Measurements from ENCODE around the gene AFDN.
A peak's percentile ranks its signal among the peaks of the same experiment; 100 is the strongest.
"Not testable (repeated sequence)": the region's sequence is repeated elsewhere in the genome, so short reads cannot be mapped to it uniquely, and the experiment has no call there.

Gene AFDN

GRCh38 chr6:167953551-167953950, 126.8 kb downstream of the AFDN start:
- no peak for DNase-seq (ENCODE audit: low read depth in 2 of 2)

GRCh38 chr6:167954151-167954550, 127.4 kb downstream of the AFDN start:
- no peak for DNase-seq (ENCODE audit: low read depth in 2 of 2)

DNA sequence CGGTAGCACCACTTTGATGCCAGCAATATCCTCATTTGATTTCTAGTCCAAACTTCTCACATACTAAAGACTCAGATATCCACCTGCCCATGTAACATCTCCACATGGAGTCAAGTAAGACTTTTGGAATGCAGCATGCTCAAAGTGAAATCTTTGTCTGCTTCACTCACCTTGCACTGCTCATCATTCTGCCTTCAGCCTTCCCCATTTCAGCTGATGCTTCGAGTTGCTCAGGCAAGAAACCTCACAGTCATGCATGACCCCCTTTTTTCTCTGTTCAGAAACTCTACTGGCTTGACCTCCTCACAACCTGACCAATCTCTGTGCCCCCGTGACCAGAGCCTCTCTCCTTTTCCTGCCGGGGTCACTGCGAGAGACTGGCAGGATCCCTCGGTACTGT, 129.8 kb downstream of the AFDN start:
- no peak for DNase-seq (ENCODE audit: low read depth in 2 of 2)

GRCh38 chr6:167956983-167957492, 130.3 kb downstream of the AFDN start:
- no peak for DNase-seq (ENCODE audit: low read depth in 2 of 2)

- DNase-seq (ENCODE audit: low read depth in 2 of 2), result no peak
These were observed 130.9 kb downstream of the AFDN start for GRCh38 chr6:167957626-167958025.

GRCh38 chr6:167960579-167960978, 133.9 kb downstream of the AFDN start:
- no peak for DNase-seq (ENCODE audit: low read depth in 2 of 2)

GRCh38 chr6:167962711-167963110, 136.0 kb downstream of the AFDN start:
- DNase-seq (ENCODE audit: low read depth in 2 of 2), result no peak

DNA sequence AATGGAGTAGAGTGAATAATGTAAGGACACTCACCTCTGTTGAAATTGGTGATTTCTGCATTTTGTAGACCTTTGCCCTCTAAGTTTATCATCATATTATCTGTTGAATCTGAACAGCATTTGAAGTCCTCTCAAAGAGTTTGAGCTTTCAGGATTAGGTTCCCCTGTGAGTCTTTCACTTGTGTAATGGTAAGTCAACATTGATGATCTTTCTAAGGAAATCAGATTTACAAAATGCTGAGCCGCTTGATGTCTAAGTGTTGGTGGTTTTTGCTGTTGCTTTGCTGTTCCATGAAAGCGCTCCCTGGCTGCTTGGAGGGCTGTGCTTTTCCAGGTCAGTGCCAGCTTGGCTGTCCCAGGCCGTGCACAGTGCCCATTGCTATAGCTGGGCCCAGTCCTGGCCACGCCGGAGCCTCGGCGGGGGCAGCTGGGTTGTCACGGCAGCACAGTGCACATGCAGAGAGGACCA, 136.9 kb downstream of the AFDN start:
- no peak for DNase-seq (ENCODE audit: low read depth in 2 of 2)

- no peak for DNase-seq (ENCODE audit: low read depth in 2 of 2)
These were observed 139.2 kb downstream of the AFDN start for GRCh38 chr6:167965592-167966539.

DNA sequence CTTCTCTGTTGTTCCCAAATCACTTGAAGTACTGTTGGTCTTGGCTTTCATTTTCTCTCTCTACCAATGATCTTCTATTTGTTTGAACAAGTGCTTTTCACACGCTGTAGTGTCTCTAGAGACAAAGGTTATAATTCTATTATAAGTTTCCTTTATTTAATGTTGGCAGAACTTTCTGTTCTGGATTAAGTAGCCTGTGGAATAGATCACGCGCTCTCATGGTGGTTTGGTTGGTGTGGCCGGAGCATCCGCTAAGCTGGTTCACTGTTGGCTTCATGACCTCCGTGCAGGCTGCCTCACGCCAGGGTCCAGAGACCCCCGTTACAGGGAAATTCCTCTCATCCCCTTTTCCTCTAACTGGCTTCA, 139.8 kb downstream of the AFDN start:
- no peak for DNase-seq (ENCODE audit: low read depth in 2 of 2)

DNA sequence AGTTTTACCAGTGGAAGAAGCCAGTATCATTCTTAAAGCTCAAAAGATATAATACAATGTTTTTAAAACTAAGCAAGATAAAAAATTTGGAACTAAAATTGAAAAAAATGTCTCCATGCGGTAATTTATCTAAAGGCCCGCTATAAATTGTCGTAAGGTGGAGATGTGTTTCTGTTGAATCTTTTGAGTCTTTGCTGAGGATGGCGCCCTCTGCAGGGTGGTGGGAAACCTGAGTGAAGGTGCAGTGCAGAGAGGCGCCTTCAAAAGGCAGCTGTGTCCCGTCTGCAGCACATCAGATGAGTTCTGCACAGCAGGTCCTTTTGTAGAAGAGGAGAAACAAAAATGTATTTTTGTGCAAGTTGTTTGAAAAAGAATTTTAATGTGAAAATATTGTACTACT, 141.4 kb downstream of the AFDN start:
- peak in 1 of 2 donors; percentile 23 for DNase-seq (ENCODE audit: low read depth in 2 of 2)

DNA sequence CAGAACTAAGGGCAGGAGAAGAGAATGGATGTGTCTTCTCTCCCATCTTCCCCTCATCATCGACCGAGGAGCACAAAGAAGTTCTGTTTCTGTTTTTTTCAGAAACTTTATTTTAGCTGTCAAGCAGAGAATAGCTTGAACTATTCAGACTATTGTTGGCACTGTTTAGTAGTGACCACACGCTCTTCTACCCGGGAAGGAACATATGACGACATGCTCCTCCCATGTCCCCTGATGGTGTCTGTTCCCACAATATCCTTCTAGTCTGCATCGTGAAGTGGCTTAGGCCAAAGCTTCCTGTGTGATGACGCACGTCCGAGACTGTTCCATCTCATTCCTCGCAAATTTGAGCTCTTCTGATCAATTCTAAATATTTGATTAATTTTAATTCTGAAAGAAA, 143.5 kb downstream of the AFDN start:
- DNase-seq (ENCODE audit: low read depth in 2 of 2), result no peak

DNA sequence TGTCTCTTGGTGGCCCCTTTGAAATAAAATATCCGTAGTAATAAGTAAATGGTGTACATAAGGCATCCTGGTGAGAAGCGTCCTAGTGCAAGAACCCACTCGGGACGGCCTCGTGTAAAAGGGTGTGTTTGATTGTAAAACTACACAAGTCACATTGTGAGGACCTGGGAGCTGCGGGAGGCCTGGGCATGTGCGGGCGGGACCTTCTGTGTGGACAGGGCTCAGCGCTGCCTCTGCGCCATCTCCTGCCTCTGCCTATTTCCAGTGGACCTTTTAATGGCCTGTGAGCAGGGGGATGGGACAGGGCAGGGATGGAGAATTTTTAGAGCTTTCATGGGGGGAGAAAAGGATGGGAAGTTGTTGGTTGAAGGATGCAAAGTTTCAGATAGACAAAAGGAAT, 145.5 kb downstream of the AFDN start:
- no peak for DNase-seq (ENCODE audit: low read depth in 2 of 2)

DNA sequence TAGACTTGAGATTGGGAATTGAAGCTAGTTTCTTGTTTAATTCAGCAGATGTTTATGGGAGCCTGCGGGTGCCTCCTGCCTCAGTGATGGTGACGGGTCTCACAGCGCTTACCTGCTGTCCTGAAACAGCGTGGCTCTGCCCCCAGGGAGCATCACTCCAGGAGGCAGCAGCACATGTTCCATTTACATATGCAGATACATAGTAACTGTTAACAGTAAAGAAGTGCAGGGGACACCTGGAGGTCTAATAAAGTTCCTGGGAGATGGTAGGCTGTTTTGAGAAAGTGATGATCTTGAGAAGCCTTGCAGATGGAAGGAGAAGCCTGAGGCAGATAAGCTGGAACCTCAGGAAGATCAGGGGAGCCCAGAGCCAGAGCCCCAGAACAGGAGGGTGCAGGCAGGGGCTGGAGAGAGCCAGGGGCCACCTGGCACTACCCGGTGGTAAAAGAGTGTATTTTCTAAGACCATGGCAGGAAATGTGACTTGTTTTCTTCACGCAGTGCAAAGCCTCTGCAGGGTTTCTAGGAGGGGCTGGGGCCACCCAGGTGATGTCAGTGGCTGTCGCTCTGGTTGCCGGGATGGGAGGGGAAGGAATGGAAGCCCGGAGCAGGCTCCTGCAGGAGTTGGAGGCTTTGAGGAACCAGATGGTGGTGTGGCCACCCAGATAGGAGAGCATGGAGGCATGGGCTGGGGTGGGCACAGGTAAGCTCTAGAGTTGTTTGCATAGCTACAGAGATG, 146.6 kb downstream of the AFDN start:
- no peak for DNase-seq (ENCODE audit: low read depth in 2 of 2)

GRCh38 chr6:167974640-167975344, 148.1 kb downstream of the AFDN start:
- no peak for DNase-seq (ENCODE audit: low read depth in 2 of 2)

DNA sequence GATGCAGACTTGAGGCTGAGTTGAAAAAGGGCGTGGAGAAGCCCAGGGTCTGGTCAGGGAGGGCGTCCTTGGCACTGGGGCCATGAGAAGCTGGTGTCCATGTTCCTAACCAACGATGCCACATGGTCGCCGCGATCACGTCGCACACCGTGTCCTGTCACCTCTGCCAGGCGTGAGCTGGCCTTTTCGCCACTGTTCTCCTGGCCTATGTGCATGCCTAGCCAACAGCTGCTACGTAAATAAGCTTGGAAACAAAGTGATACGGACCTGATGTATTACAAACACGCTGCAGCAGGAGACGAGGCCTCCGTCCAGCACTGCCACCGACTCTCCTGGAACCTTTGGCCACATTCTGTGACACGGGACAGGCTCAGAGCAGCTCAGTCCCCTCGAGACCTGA, 148.7 kb downstream of the AFDN start:
- no peak for DNase-seq (ENCODE audit: low read depth in 2 of 2)

DNA sequence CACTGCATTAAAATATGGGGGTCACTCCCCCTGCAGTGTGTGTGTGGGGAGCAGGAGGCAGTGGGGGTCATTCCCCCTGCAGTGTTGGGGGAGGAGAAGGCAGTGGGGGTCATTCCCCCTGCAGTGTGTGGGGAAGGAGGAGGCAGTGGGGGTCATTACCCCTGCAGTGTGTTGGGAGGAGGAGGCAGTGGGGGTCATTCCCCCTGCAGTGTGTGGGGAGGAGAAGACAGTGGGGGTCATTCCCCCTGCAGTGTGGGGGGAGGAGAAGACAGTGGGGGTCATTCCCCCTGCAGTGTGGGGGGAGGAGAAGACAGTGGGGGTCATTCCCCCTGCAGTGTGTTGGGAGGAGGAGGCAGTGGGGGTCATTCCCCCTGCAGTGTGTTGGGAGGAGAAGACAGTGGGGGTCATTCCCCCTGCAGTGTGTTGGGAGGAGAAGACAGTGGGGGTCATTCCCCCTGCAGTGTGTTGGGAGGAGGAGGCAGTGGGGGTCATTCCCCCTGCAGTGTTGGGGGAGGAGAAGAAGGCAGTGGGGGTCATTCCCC, 149.5 kb downstream of the AFDN start:
- DNase-seq (ENCODE audit: low read depth in 2 of 2), result not testable (repeated sequence)

DNA sequence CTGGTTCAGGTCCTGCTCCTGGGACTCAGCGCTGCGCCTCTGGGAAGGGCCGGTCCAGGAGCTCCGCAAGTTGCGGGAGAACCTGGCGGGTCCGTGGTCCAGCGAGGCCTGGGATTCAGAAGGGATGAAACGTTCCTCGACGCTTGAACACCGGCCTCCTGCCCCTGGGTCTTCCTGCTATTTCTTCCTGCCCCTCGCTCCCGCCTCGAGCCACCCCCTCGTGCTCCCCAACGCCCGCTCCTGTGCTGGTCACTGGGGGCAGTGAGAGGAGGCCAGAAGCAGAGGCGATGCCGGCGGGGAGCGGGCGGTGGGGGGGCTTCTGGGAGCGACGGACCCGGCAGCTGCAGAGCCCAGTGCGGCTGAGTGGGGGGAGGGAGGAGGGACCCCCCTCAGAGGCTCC, 150.0 kb downstream of the AFDN start:
- DNase-seq (ENCODE audit: low read depth in 2 of 2), result no peak

DNA sequence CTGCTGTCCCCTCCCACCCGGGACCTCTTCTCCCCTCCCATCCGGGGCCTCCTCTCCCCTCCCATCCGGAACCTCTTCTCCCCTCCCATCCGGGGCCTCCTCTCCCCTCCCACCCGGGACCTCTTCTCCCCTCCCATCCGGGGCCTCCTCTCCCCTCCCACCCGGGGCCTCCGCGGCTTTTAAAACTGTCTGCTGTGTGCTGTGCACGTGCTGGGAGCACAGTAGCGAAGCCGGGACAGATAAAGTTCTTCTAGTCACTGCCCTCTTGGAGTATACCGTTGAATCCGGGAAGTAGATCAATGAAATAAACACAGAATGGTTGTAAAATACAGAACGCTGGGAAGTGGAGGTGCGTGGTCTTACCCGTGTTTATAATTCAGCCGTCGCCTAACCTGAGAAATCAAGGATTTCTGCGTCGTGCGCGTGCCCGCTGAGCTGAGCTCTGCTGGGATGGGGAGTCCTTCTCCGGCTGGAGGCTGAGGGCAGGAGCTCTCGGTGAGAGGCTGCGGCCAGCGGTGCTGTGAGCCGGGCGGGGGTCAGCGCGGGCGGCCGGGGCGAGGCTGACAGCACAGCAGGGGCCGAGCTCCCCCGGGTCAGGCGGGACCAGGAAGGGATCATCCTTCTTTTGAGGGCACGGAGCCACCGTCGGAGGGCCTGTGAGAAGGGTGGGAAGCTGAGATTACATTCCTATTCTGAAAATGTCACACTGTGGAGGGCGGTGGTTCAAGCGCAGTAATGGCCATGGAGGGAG, 151.2 kb downstream of the AFDN start:
- no peak for DNase-seq (ENCODE audit: low read depth in 2 of 2)

GRCh38 chr6:167978607-167979006, 151.9 kb downstream of the AFDN start:
- DNase-seq (ENCODE audit: low read depth in 2 of 2), result no peak

Measured in stimulated activated CD4-positive, alpha-beta T cell treated with anti-CD3 and anti-CD28 coated beads, Interleukin-15, amount 100 ng/mL, for 48 hours (primary cell).